NCI-H1105 treated with DMSO at 0.1 percent for 48 hours (cell line): ENCODE results near the gene ABTB2.

ENCODE experiments used
- DNase-seq: peaks from one replicate; lab custom pipeline; 2025; lab: John Stamatoyannopoulos, UW

Gene ABTB2

GRCh38 chr11:34360046-34360445 is 2.2 kb upstream of the ABTB2 start:
- no peak for DNase-seq

- DNase-seq = no peak
These were observed 1.7 kb upstream of the ABTB2 start for GRCh38 chr11:34359548-34359891.

- peak; percentile 85 for DNase-seq
These were observed 1.1 kb upstream of the ABTB2 start for GRCh38 chr11:34358728-34359547.

GRCh38 chr11:34358258-34358727 is 483 bp upstream of the ABTB2 start:
- peak; percentile 80 for DNase-seq

GRCh38 chr11:34356913-34357700 is 703 bp downstream of the ABTB2 start:
- DNase-seq = peak; percentile 63

GRCh38 chr11:34356576-34356912 is 1.3 kb downstream of the ABTB2 start:
- DNase-seq = no peak

- DNase-seq = no peak
These were observed 1.7 kb downstream of the ABTB2 start for GRCh38 chr11:34356130-34356529.

- no peak for DNase-seq
These were observed 2.1 kb downstream of the ABTB2 start for GRCh38 chr11:34355726-34356125.

GRCh38 chr11:34354782-34355181 is 3.0 kb downstream of the ABTB2 start:
- no peak for DNase-seq

GRCh38 chr11:34353881-34354280 is 3.9 kb downstream of the ABTB2 start:
- no peak for DNase-seq

GRCh38 chr11:34351687-34352469 is 5.9 kb downstream of the ABTB2 start:
- DNase-seq = no peak

GRCh38 chr11:34351051-34351450 is 6.8 kb downstream of the ABTB2 start:
- DNase-seq = no peak

GRCh38 chr11:34349882-34350281 is 7.9 kb downstream of the ABTB2 start:
- no peak for DNase-seq

GRCh38 chr11:34348919-34349318 is 8.9 kb downstream of the ABTB2 start:
- DNase-seq = no peak

GRCh38 chr11:34348096-34348495 is 9.7 kb downstream of the ABTB2 start:
- DNase-seq = no peak

- no peak for DNase-seq
These were observed 11.3 kb downstream of the ABTB2 start for GRCh38 chr11:34346551-34346950.

- no peak for DNase-seq
These were observed 11.8 kb downstream of the ABTB2 start for GRCh38 chr11:34345991-34346480.

GRCh38 chr11:34345540-34345876 is 12.3 kb downstream of the ABTB2 start:
- DNase-seq = no peak

- peak; percentile 26 for DNase-seq
These were observed 12.9 kb downstream of the ABTB2 start for GRCh38 chr11:34344768-34345539.

GRCh38 chr11:34344410-34344767 is 13.4 kb downstream of the ABTB2 start:
- DNase-seq = no peak

GRCh38 chr11:34343686-34344085 is 14.1 kb downstream of the ABTB2 start:
- DNase-seq = no peak

GRCh38 chr11:34343153-34343552 is 14.7 kb downstream of the ABTB2 start:
- DNase-seq = no peak
